ENCODE data around the gene PSMA7.
A peak's percentile ranks its signal among the peaks of the same experiment; 100 is the strongest.

DNA sequence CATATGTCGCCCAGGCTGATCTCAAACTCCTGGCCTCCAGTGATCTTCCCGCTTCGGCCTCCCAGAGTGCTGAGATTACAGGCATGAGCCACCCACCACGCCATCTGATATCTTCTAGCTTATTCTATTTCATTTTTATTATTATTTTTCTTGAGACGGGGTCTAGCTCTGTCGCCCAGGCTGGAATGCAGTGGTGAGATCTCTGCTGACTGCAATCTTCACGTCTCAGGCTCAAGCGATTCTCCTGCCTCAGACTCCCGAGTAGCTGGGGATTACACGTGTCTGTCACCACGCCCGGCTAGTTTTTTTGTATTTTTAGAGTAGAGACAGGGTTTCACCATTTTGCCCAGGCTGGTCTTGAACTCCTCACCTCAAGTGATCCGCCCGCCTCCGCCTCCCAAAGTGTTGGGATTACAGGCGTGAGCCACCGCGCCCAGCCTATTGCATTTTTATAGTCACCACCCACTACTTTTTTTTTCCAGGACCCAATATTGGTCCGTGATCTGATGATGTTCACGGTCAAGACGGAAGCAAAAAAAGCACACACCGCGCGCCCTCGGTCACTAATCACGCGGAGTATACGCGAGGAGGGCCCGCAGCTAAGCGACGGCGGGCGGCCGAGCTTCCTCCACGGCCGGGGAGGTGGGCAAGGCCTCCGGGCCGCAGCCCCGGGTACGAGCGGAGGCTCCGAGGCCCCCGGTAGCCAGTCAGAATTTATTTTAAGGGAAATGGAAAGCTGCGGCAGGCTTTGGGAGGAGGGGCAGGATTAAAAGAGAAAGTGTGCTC lies 22.0 kb downstream of the PSMA7 start:
- TF ChIP-seq, protein P1, sequence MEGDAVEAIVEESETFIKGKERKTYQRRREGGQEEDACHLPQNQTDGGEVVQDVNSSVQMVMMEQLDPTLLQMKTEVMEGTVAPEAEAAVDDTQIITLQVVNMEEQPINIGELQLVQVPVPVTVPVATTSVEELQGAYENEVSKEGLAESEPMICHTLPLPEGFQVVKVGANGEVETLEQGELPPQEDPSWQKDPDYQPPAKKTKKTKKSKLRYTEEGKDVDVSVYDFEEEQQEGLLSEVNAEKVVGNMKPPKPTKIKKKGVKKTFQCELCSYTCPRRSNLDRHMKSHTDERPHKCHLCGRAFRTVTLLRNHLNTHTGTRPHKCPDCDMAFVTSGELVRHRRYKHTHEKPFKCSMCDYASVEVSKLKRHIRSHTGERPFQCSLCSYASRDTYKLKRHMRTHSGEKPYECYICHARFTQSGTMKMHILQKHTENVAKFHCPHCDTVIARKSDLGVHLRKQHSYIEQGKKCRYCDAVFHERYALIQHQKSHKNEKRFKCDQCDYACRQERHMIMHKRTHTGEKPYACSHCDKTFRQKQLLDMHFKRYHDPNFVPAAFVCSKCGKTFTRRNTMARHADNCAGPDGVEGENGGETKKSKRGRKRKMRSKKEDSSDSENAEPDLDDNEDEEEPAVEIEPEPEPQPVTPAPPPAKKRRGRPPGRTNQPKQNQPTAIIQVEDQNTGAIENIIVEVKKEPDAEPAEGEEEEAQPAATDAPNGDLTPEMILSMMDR (conservative IDR thresholded peaks at IDR 0.05) = no peak
- TF ChIP-seq ZFX (IDR thresholded peaks at IDR 0.05) = peak; percentile 46; the same call in 1 of the 2 replicates
